Stimulated activated naive CD4-positive, alpha-beta T cell treated with Interleukin-2 at 50 U/mL for 16 hours (primary cell): ENCODE measurements around the gene BLOC1S2.
"Not testable (repeated sequence)": the region's sequence is repeated elsewhere in the genome, so short reads cannot be mapped to it uniquely, and the experiment has no call there.

Source experiments
- DNase-seq: peaks from one replicate; lab custom pipeline; 2025; lab: John Stamatoyannopoulos, UW

Gene BLOC1S2

GRCh38 chr10:100286051-100287033 lies at the start of gene BLOC1S2:
BLOC1S2 (minus strand) TSS chr10:100286680; CDS start chr10:100286659, 21 bp downstream.
- DNase-seq, result peak; percentile 86

- DNase-seq, result no peak
Observed at GRCh38 chr10:100334762-100335161, 48.3 kb upstream of the BLOC1S2 start.

GRCh38 chr10:100333661-100334440 lies 47.4 kb upstream of the BLOC1S2 start:
- DNase-seq, result no peak

GRCh38 chr10:100333106-100333505 lies 46.6 kb upstream of the BLOC1S2 start:
- DNase-seq, result no peak

- no peak for DNase-seq
Observed at GRCh38 chr10:100330079-100330478, 43.6 kb upstream of the BLOC1S2 start, which contains the start of gene PKD2L1. PKD2L1 (minus strand) TSS chr10:100330228; CDS start chr10:100330103, 125 bp downstream.

GRCh38 chr10:100328198-100328597 lies 41.7 kb upstream of the BLOC1S2 start:
- DNase-seq, result no peak

GRCh38 chr10:100327718-100328009 lies 41.2 kb upstream of the BLOC1S2 start:
- DNase-seq, result no peak

- DNase-seq, result no peak
Observed at GRCh38 chr10:100327007-100327717, 40.7 kb upstream of the BLOC1S2 start.

- no peak for DNase-seq
Observed at GRCh38 chr10:100325158-100325557, 38.7 kb upstream of the BLOC1S2 start.

GRCh38 chr10:100319707-100320402 lies 33.4 kb upstream of the BLOC1S2 start:
- no peak for DNase-seq

GRCh38 chr10:100318207-100318606 lies 31.7 kb upstream of the BLOC1S2 start:
- DNase-seq, result no peak

- no peak for DNase-seq
Observed at GRCh38 chr10:100315615-100316014, 29.1 kb upstream of the BLOC1S2 start.

GRCh38 chr10:100311298-100311697 lies 24.8 kb upstream of the BLOC1S2 start:
- DNase-seq, result no peak

GRCh38 chr10:100307684-100308083 lies 21.2 kb upstream of the BLOC1S2 start:
- DNase-seq, result no peak

GRCh38 chr10:100306861-100307260 lies 20.4 kb upstream of the BLOC1S2 start:
- DNase-seq, result no peak

- no peak for DNase-seq
Observed at GRCh38 chr10:100304414-100304813, 17.9 kb upstream of the BLOC1S2 start.

GRCh38 chr10:100303724-100304319 lies 17.3 kb upstream of the BLOC1S2 start:
- no peak for DNase-seq

GRCh38 chr10:100301123-100301522 lies 14.6 kb upstream of the BLOC1S2 start:
- DNase-seq, result not testable (repeated sequence)

- DNase-seq, result no peak
Observed at GRCh38 chr10:100297242-100297641, 10.8 kb upstream of the BLOC1S2 start.

- DNase-seq, result no peak
Observed at GRCh38 chr10:100293066-100293465, 6.6 kb upstream of the BLOC1S2 start.

- DNase-seq, result not testable (repeated sequence)
Observed at GRCh38 chr10:100292300-100292699, 5.8 kb upstream of the BLOC1S2 start.
